BE2C (cell line): ENCODE results near the gene AKAP13.

Experiments used
- DNase-seq: peaks from one replicate; pipeline ENCODE4 v3.0.0-alpha.2; 2020
- H3K27me3 ChIP-seq: fragments of 250-450 bp; sonication (Bioruptor Pico); 2 replicates; pipeline ENCODE4 v1.5.1; 2020; ENCODE audit warnings: mild to moderate bottlenecking
- H3K36me3 ChIP-seq: fragments of 250-450 bp; sonication (Bioruptor Pico); 2 replicates; pipeline ENCODE4 v1.5.1; 2020; ENCODE audit warnings: mild to moderate bottlenecking
- H3K4me1 ChIP-seq: fragments of 250-450 bp; sonication (Bioruptor Pico); 2 replicates; pipeline ENCODE4 v1.5.1; 2020
- H3K4me3 ChIP-seq: 2 replicates; pipeline ENCODE4 v1.5.1; 2011; ENCODE audit warnings: low read depth, low read length
- H3K9me3 ChIP-seq: fragments of 250-450 bp; sonication (Bioruptor Pico); 2 replicates; pipeline ENCODE4 v1.5.1; 2020
- CTCF ChIP-seq: IDR thresholded peaks from 2 replicates; pipeline ENCODE4 v1.5.1; 2012; ENCODE audit warnings: mild to moderate bottlenecking, low read depth, low read length

AKAP13 gene

GRCh38 chr15:85679231-85679630 is 298.8 kb downstream of the AKAP13 start:
- no peak for TF ChIP-seq CTCF
- Histone ChIP-seq H3K9me3 (no peaks in the 10 kb centered on the region), H3K4me3 (no peak overlapping the region), H3K4me1 (peaks cover 13% of the 10 kb centered on the region), H3K27me3 (no peaks in the 10 kb centered on the region), H3K36me3 (peaks cover 7% of the 10 kb centered on the region)
- DNase-seq, result no peak

- DNase-seq, result no peak
- peaks cover 7% of the 10 kb centered on the region for H3K36me3 ChIP-seq
- H3K9me3 ChIP-seq, result no peaks in the 10 kb centered on the region
- H3K27me3 ChIP-seq, result no peaks in the 10 kb centered on the region
- TF ChIP-seq CTCF, result no peak
- H3K4me3 ChIP-seq, result no peak overlapping the region
- peaks cover 10% of the 10 kb centered on the region for H3K4me1 ChIP-seq
These were observed 301.0 kb downstream of the AKAP13 start for GRCh38 chr15:85681386-85681785.

GRCh38 chr15:85684174-85684710 is 303.8 kb downstream of the AKAP13 start:
- Histone ChIP-seq H3K9me3 (no peaks in the 10 kb centered on the region), H3K36me3 (peaks cover 7% of the 10 kb centered on the region), H3K4me3 (no peak overlapping the region), H3K27me3 (no peaks in the 10 kb centered on the region), H3K4me1 (peaks cover 10% of the 10 kb centered on the region)
- no peak for DNase-seq
- TF ChIP-seq CTCF, result no peak

- Histone ChIP-seq H3K27me3 (no peaks in the 10 kb centered on the region), H3K4me1 (peaks cover 10% of the 10 kb centered on the region), H3K36me3 (peaks cover 7% of the 10 kb centered on the region), H3K4me3 (no peak overlapping the region), H3K9me3 (no peaks in the 10 kb centered on the region)
- no peak for DNase-seq
- no peak for TF ChIP-seq CTCF
These were observed 305.0 kb downstream of the AKAP13 start for GRCh38 chr15:85685356-85685755.

- peaks cover 7% of the 10 kb centered on the region for H3K36me3 ChIP-seq
- H3K4me1 ChIP-seq, result no peaks in the 10 kb centered on the region
- no peaks in the 10 kb centered on the region for H3K27me3 ChIP-seq
- no peak overlapping the region for H3K4me3 ChIP-seq
- TF ChIP-seq CTCF, result no peak
- no peak for DNase-seq
- H3K9me3 ChIP-seq, result no peaks in the 10 kb centered on the region
These were observed 306.9 kb downstream of the AKAP13 start for GRCh38 chr15:85687329-85687728.

GRCh38 chr15:85688711-85689110 is 308.3 kb downstream of the AKAP13 start:
- no peak for TF ChIP-seq CTCF
- DNase-seq, result no peak
- Histone ChIP-seq H3K4me3 (no peak overlapping the region), H3K36me3 (peaks cover 4% of the 10 kb centered on the region), H3K4me1 (no peaks in the 10 kb centered on the region), H3K27me3 (no peaks in the 10 kb centered on the region), H3K9me3 (no peaks in the 10 kb centered on the region)
